Measurements from ENCODE around the gene KRTAP4-11. TPM values are rescaled to one million over a fixed set of nuclear protein-coding genes. Genes with fewer than 3 reads are reported as not detected.

The KRTAP4-11 gene
- total RNA-seq, 1 experiment from 2014 or later, result not detected

GRCh38 chr17:41131979-41132378, 13.8 kb upstream of the KRTAP4-11 start:
- Histone ChIP-seq H3K4me2 (ENCODE audit: low read length) (peak overlapping the region; percentile 39), H2AFZ (ENCODE audit: low read depth, low read length, poor library complexity, severe bottlenecking) (no peak overlapping the region), H4K20me1 (ENCODE audit: insufficient read depth) (no peaks in the 10 kb centered on the region), H3K9me3 (ENCODE audit: control insufficient read depth in 1 of 2, insufficient read depth in 1 of 2, low read depth in 1 of 2, low read length in 2 of 2) (peaks cover 0 to 4% of the 10 kb centered on the region in 2 experiments; a peak in 1 of 4 replicates), H3K4me1 (ENCODE audit: control insufficient read depth in 1 of 2, insufficient read depth in 2 of 2, low read length in 2 of 2) (peaks cover 3 to 31% of the 10 kb centered on the region in 2 experiments; a peak in 2 of 4 replicates), H3K36me3 (ENCODE audit: control insufficient read depth in 1 of 2, insufficient read depth in 2 of 2, low read length in 2 of 2) (peaks cover 0 to 17% of the 10 kb centered on the region in 2 experiments; a peak in 2 of 4 replicates), H3K27ac (ENCODE audit: low read depth, low read length) (peak overlapping the region; percentile 73; the same call in 1 of the 2 replicates), H3K79me2 (ENCODE audit: insufficient read depth, low read length) (no peaks in the 10 kb centered on the region), H3K27me3 (ENCODE audit: insufficient read depth, low read length) (no peaks in the 10 kb centered on the region), H3K9ac (ENCODE audit: low read length) (peak overlapping the region; percentile 41), H3K9me2 (ENCODE audit: insufficient read depth) (no peaks in the 10 kb centered on the region), H3K4me3 (replicated peaks in 1 of 2; ENCODE audit: low read depth in 1 of 2, low read length in 2 of 2) (no peak overlapping the region)
- POLR2A ChIA-PET, result no interaction called here
- CTCF ChIA-PET, result interaction anchor here (1.5 kb wide), 1 partner anchor 222 kb away, joined by 3 read pairs; no protein-coding TSS in a partner anchor
- RAD21 ChIA-PET (ENCODE audit: low non-redundant PET in 1 of 2, low total read pairs in 2 of 2, uncharacterized antibody in 2 of 2, unreplicated experiment in 2 of 2), result no interaction called here
- peak; percentile 77 for DNase-seq (ENCODE audit: low read depth, low spot score)
- TF ChIP-seq SP1 (IDR thresholded peaks at IDR 0.05; ENCODE audit: low read depth) (peak; percentile 95), SRF (IDR thresholded peaks at IDR 0.05; ENCODE audit: low read depth) (peak; percentile 76; the same call in 1 of the 2 replicates), POLR2AphosphoS5 (IDR thresholded peaks at IDR 0.05; ENCODE audit: low read depth, low read length) (peak; percentile 49; the same call in 1 of the 2 replicates), ZNF274 (IDR thresholded peaks at IDR 0.05; ENCODE audit: low read depth, low read length) (no peak), ELF1 (IDR thresholded peaks at IDR 0.05; ENCODE audit: borderline replicate concordance, low read depth) (peak; percentile 54), CBX3 (IDR thresholded peaks at IDR 0.05; ENCODE audit: low read depth) (peak; percentile 92; the same call in 1 of the 2 replicates), EZH2 (IDR thresholded peaks at IDR 0.05) (no peak), ZBTB33 (IDR thresholded peaks at IDR 0.05; ENCODE audit: extremely low read depth, insufficient replicate concordance, low read length) (peak; percentile 48), MAX (IDR thresholded peaks at IDR 0.05) (peak; percentile 50; the same call in 1 of the 2 replicates), CEBPB (IDR thresholded peaks at IDR 0.05; ENCODE audit: low read depth) (peak; percentile 79; the same call in 1 of the 2 replicates), YY1 (IDR thresholded peaks at IDR 0.05; ENCODE audit: extremely low read depth, insufficient replicate concordance, low read depth, low read length) (no peak), JUND (IDR thresholded peaks at IDR 0.05) (peak; percentile 97), TCF7L2 (IDR thresholded peaks at IDR 0.05; ENCODE audit: borderline replicate concordance, extremely low read depth, insufficient read depth, insufficient read length) (peak; percentile 87), RAD21 (IDR thresholded peaks at IDR 0.05; ENCODE audit: low read depth) (peak; percentile 29; the same call in 1 of the 2 replicates), FOSL1 (IDR thresholded peaks at IDR 0.05; ENCODE audit: low read depth) (peak; percentile 96), SIN3A (IDR thresholded peaks at IDR 0.05; ENCODE audit: low read depth) (peak; percentile 74; the same call in 1 of the 2 replicates)
- no TSS peak for BruUV-seq (replicated peaks)
- ATAC-seq, result peak; percentile 91
- intact Hi-C loops (cut with micrococcal nuclease), result no loop called here
